Subcutaneous adipose tissue (tissue), 4 donors: Measurements from ENCODE around the gene DNM2. TPM values are rescaled to one million over a fixed set of nuclear protein-coding genes. Genes with fewer than 3 reads are reported as not detected.

ENCODE experiments used
- total RNA-seq, 4 donors: library from RNA; depleted of rRNA; stranded (reverse); fragments of >200 nt; gene quantifications; one replicate each; pipeline ENCODE4 v1.1.0, GENCODE V29; 2016
- TF ChIP-seq, protein P1 (sequence below): fragments of 450-650 bp; IDR thresholded peaks from one replicate; pipeline ENCODE4 v1.5.1; 2016; ENCODE audit warnings: low read depth, mild to moderate bottlenecking, control low read depth, antibody characterized with exemption, moderate library complexity

The DNM2 gene
- total RNA-seq, 4 donors from 2014 or later = 63.9 to 140 (median 91.5) TPM

DNA sequence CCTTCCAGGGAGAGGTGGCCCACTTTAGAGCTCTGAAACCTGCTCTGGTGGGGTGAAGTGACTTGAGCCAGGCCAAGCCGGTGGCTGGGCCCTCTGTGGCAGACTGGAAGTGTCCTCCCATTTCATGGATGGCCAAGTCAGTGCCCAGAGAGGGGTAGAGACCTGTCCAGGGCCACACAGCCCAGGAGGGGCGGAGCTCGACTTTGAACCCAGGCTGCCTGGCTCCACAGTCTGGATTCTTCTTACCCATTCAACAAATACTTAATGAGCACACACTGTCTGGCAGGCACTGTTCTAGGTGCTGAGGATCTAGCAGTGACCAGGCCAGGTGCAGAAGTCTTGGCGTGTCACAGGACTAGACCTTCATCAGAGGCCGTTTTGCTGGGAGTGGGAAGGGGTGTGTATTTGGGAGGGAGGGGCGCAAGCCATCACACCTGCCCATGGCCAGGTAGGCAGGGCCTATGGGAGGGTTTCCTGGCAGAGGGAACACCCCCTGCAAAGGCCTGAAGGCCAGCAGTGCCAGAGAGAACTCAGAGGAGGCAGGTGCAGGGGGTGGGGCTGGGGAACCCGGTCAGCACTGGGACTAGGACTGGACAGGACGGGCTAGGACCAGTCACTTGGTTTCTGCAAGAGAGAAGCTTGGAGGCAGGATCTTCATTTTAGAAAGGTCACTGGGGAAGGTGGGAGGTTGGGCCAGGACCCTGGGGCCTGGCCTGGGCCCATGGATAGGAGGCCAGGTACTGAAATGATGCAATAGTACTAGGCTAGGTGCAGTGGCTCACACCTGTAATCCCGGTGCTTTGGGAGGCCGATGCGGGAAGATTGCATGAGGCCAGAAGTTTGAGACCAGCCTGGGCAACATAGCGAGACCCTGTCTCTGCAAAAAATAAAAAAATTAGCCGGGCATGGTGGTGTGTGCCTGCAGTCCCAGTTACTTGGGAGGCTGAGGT, 31.8 kb downstream of the DNM2 start:
- TF ChIP-seq, protein P1, sequence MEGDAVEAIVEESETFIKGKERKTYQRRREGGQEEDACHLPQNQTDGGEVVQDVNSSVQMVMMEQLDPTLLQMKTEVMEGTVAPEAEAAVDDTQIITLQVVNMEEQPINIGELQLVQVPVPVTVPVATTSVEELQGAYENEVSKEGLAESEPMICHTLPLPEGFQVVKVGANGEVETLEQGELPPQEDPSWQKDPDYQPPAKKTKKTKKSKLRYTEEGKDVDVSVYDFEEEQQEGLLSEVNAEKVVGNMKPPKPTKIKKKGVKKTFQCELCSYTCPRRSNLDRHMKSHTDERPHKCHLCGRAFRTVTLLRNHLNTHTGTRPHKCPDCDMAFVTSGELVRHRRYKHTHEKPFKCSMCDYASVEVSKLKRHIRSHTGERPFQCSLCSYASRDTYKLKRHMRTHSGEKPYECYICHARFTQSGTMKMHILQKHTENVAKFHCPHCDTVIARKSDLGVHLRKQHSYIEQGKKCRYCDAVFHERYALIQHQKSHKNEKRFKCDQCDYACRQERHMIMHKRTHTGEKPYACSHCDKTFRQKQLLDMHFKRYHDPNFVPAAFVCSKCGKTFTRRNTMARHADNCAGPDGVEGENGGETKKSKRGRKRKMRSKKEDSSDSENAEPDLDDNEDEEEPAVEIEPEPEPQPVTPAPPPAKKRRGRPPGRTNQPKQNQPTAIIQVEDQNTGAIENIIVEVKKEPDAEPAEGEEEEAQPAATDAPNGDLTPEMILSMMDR = no peak

DNA sequence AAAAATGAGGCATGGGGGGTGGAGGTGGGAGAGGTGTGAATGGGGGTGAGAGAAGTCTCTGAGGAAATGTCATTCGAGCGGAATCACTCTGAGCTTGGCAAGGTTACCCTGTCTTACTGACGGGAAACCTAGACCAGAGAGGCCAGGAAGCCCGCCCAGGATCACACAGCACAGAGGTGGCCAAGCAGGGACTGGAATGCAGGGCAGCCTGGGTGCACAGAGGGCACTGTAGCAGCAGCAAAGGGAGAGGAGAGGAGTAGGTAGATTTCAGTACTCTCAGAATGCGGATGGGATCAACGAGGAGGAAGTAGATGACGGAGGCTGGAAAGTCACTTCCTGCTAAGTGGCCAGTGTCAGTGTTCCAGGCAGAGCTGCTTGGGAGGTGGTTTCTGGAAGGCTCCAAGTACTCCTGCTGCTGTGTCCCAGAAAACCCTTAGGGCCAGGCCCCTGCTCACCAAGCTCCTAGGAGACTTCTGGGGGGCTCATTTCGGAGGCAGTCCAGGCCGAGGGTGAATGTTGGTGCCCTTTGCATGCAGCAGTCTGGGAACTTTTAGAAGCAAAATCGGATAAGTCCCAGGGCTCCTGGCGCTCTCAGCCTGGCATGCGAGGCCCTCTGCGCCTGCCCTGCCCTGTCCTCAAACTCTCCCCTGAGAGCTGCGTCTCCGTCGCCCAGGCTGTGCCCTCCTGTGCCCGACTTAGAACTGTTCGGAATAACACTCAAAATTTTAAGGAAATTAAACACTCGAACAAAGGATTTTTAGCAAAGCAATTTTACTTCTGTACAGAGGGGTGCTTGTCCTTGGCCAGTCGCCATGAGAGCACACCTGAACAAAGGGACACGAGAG, 33.5 kb downstream of the DNM2 start:
- TF ChIP-seq, protein P1 = no peak

DNA sequence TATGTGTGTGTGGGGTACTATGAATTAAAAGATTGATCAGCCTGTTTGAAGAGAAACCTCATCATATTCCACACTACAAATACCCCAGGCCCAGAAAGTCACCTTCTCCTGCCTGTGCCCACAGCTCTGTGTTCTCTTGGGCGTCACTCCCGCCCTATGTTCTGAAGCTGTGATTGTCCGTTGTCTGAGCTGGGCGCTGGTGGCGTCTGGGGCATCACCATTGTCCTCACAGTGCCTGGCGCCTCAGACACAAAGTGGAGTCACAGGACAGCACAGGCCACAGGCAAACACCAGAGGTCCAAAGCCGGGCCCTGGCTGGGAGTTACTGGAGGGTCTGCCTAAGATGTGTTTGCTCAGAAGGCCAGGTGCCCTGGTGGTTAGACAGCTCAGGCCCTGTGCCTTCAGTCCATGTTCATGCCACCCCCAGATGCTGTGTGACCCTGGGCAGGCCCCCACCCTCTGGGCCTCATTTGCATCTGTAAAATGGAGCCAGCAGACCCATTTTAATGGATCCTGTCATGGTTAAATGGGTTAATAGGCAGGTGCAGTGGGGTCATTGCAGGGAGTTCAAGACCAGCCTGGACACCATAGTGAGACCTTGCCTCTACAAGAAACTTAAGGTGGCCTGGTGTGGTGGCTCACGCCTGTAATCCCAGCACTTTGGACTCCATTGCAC, 34.5 kb downstream of the DNM2 start:
- TF ChIP-seq, protein P1 = no peak

DNA sequence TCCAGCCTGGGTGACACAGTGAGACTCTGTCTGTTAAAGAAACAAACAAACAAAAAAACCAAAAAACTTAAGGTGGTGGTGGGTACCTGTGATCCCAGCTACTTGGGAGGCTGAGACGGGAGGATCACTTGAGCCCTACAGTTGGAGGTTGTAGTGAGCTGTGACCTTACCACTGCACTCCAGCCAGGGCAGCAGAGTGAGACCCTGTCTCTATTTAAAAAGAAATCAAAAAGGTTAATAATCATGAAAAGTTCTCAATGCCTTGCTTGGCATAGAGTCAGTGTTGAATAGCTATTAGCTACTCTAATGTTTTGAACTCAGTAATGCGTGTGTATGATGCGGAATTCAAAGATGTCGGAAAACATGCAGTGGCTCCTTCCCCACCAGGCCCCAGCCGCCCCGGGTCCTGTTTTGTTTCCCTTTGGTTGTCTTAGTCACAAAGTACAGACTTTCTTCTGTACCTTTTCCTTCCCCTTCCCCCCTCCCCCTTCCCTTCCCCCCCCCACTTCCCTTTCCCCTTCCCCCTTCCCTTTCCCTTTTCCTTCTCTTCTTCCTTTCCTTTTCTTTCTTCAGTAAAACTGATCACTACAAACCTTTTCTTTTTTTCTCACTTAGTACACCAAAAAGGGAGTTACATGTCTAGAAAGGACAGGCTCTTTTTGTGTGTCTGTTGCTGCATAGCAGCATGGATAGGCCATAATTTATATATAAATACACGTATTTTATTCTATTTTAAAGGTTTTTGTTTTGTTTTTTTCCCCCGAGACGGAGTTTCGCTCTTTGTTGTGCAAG, 35.2 kb downstream of the DNM2 start:
- TF ChIP-seq, protein P1 = no peak

DNA sequence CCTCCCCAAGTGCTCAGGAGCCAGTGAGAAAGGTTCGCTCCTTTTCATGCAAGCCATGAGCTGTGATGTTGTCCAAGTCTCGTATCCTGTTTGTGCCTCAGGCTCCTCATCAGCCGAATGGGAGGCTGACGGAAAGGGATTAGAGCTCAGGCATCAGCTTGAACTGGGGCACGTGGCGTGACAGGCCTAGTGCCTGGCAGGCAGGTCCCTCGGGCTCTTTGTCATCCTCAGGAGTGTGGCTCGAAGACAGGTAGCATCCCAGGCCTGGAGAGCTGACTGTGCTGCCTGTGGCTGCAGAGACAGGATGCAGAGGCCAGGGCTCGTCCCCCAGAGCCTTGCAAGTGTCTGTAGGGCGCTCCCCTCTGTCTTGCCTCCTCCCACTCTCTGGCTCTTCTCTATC, 38.5 kb downstream of the DNM2 start:
- TF ChIP-seq, protein P1 = no peak

DNA sequence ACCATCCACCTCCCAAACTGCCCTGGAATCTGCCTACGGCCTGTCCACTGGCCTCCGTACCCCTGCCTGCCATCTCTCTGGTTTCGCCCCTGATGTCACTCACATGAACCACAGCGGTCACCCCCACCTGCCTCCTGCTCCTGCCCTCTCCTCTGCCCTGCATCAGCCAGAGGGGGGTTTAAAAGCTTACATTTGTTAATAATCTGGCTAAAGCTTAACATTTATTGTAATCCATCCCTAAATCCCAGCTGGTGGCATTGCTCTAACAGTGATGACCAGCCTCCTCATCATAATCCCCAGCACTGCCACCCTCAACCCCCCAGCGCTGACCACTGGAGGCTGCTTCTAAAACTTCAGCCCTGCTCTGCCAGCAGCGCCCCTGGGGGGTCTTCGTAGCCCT, 38.9 kb downstream of the DNM2 start:
- TF ChIP-seq, protein P1 = no peak
